Hypothalamus (tissue), 51 donors: Measurements from ENCODE around the gene FRS3.
A peak's percentile ranks its signal among the peaks of the same experiment; 100 is the strongest.
"Not testable (repeated sequence)": the region's sequence is repeated elsewhere in the genome, so short reads cannot be mapped to it uniquely, and the experiment has no call there.

Experiments used
- DNase-seq, 51 donors: peaks; one replicate each; lab custom pipeline; 2025; lab: John Stamatoyannopoulos, UW

The FRS3 gene, protein sequence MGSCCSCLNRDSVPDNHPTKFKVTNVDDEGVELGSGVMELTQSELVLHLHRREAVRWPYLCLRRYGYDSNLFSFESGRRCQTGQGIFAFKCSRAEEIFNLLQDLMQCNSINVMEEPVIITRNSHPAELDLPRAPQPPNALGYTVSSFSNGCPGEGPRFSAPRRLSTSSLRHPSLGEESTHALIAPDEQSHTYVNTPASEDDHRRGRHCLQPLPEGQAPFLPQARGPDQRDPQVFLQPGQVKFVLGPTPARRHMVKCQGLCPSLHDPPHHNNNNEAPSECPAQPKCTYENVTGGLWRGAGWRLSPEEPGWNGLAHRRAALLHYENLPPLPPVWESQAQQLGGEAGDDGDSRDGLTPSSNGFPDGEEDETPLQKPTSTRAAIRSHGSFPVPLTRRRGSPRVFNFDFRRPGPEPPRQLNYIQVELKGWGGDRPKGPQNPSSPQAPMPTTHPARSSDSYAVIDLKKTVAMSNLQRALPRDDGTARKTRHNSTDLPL

GRCh38 chr6:41779788-41780550, at the start of gene FRS3:
FRS3 (minus strand) TSS chr6:41779900; CDS start chr6:41776987, 2,913 bp downstream.
- peak; percentile 79 to 100 (median 97) for DNase-seq

GRCh38 chr6:41826343-41827022, 46.8 kb upstream of the FRS3 start:
- no peak for DNase-seq

- DNase-seq, result no peak
Measured at GRCh38 chr6:41824571-41825569, 45.2 kb upstream of the FRS3 start.

- DNase-seq, result no peak
Measured at GRCh38 chr6:41823178-41823577, 43.5 kb upstream of the FRS3 start.

- DNase-seq, result no peak
Measured at GRCh38 chr6:41822021-41822420, 42.3 kb upstream of the FRS3 start.

GRCh38 chr6:41821266-41821665, 41.6 kb upstream of the FRS3 start:
- DNase-seq, result no peak

GRCh38 chr6:41818271-41819054, 38.8 kb upstream of the FRS3 start:
- DNase-seq, result no peak

GRCh38 chr6:41815587-41815986, 35.9 kb upstream of the FRS3 start:
- DNase-seq, result no peak

DNA sequence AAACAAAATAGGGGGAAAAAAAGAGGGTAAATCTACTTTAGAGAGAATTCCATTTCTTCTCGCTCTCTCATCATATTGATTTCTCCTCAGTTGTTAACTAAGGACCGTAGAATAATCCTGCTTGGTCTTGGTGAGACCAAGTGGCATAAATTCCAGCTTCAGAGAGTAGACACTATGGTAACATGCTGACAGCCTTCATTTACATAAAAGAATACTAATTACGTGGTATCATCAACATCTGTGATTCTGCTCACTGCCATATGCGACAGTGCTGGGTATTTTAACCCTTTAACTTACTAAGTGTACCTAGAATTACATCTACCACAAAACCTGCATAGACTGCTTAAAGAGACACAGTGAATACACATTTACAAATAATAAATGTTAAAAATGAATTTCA, 34.9 kb upstream of the FRS3 start:
- DNase-seq, result no peak

DNA sequence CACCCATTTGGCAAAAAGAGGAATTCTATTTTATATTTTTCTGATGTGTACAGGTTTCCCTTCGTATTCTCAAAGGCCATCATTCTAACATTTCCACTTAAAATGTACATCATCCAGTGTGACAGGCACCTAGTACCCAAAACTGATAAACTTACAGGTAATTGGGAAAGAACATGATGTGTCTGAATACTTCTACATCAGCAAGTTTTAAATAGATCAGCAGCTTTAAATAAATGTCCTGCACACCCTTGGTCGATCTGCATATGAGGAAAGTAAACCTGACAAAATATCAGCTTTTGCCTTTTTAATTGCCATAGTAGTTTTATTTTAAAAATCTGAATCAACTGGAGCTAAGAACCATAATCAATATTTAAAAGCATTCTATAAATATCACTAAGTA, 34.3 kb upstream of the FRS3 start:
- no peak for DNase-seq

DNA sequence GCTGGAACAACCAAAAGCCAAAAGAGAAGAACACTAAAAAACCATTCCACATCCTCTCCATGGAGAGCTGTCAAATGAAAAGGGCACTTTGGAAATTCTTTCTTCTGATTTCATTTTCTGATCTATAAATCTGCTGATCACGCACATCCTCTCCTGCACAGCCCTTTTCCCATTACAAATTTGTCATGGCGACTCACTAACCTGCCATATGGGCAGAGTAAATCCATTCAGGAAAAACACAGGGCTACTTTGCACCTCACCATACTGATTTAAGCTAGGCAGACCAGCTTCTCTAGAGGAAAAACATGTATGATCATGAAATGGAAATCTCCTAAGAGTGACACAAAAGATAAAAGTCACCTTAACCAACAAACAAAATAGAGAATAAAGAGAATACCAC, 33.8 kb upstream of the FRS3 start:
- DNase-seq, result no peak

DNA sequence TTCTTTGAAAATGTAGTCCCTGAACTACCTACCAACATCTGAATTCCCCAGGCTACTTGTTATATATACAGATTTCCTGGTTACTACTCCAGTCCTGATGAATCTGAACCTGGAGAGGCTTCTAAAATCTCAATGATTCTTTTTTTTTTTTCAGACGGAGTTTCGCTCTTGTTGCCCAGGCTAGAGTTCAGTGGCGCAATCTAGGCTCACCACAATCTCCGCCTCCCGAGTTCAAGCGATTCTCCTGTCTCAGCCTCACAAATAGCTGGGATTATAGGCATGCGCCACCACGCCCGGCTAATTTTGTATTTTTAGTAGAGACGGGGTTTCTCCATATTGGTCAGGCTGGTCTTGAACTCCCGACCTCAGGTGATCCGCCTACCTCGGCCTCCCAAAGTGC, 32.2 kb upstream of the FRS3 start:
- DNase-seq, result not testable (repeated sequence)

DNA sequence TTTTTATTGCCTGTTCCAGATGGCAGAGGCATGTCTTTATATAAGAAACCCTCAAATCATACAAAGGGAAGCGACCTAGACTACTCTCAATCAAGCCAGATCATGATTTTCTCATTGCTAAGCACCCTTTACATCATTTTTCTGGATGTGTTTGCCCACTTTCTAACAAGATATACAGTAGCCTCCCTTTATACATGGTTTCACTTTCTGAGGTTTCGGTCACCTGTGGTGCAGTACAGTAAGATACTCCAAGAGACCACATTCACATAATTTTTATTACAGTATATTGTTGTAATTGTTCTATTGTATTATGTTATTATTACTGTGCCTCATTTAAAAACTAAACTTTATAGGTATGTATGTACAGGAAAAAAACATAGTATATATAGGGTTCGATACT, 31.4 kb upstream of the FRS3 start:
- DNase-seq, result no peak

DNA sequence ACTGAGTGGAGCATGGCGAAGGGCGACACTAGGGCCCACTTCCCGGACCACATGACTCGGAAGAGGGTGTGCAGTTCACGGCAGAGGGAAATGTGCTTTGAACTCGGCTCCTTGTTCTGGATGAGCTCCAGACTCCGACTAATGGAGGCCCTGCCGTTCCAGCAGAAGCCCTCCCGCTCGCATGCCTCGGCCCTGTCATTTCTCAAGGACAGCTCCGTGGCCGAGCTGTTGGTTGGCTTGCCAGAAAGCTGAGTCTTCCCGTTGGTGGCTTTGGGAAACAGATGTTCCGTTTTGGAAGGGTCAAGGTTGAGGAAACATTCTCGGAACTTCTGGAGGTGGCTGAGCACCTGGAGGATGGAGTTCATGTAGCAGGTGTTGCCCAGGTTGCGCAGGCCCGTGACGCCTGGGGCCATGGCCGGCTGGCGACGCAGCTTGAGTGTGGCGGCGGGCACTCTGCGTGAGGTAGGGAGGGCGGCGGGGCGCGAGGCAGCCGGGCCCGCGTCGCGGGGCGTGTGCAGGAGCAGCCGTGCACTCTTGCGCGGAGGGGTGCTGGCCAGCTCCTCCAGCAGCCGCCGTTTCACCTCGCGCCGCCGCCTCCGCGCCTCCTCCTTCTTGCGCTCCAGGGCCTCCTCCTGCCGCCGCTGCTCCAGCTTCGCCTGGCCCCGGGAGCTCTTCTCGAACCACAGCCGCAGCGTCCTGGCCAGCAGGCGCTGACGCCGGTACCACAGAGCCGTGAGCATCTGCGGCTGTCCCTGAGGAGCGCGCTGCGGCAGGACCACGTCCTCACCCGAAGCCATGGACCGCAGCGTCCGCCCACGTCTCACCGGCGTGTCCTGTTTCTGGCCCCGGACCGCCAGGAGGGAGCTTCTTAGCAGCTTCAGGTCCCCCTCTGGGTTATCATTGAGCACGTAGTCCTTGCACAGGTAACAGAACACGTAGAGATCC, 26.4 kb upstream of the FRS3 start:
- no peak for DNase-seq

DNA sequence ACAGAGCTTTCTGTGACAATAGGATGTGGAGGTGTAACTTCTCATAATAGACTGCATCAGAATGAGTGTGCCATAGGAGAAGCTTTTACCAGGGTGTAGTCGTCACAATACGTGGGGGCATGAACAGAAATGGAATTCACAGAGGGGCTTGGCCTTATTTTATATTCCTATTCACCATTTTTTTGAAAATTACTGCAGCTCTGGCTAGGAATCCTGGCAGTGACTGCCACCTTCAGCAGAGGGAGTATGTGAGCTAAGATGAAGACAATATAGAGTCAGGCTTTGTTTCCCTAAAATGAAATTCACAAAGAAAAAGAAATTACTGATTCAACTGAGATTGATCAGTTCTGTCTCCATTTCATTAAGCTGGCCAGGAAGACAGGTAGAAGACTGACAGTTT, 21.7 kb upstream of the FRS3 start:
- peak in 2 of 51 donors; percentile 9 to 38 for DNase-seq

GRCh38 chr6:41799559-41799911, 19.8 kb upstream of the FRS3 start:
- no peak for DNase-seq

DNA sequence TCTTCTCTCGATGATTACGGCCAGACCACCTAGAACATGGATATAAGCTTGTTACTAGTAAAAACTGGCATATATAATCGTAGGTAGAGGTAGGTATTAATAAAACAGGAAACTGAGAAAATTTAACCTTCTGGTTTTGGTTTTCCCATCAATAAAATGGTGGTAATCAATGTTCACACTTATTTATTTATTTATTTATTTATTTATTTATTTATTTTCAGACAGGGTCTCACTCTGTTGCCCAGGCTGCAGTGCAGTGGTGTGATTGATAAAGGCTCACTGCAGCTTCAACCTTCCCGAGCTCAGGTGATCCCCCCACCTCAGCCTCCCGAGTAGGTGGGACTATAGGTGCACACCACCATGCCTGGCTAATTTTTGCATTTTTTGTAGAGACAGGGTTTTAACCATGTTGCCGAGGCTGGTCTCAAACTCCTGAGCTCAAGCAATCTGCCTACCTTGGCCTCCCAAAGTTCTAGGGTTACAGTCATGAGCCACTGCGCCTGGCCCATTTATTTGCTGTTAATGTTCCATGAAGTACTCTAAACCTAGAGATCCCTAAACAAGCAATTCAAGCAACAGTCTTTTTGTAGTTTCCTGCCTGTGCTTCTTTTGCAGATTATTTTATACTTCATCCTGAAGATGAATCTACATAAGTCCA, 19.3 kb upstream of the FRS3 start:
- no peak for DNase-seq

GRCh38 chr6:41796474-41796873, 16.8 kb upstream of the FRS3 start:
- DNase-seq, result no peak
